Activated CD4-positive, alpha-beta T cell treated with anti-CD3 and anti-CD28 coated beads, Interleukin-2, amount 50 U/mL, for 16 hours (primary cell): Measurements from ENCODE around the gene MEAF6.

ENCODE experiments used
- DNase-seq: peaks from one replicate; pipeline ENCODE4 v3.0.0-alpha.2; 2020

Gene MEAF6

DNA sequence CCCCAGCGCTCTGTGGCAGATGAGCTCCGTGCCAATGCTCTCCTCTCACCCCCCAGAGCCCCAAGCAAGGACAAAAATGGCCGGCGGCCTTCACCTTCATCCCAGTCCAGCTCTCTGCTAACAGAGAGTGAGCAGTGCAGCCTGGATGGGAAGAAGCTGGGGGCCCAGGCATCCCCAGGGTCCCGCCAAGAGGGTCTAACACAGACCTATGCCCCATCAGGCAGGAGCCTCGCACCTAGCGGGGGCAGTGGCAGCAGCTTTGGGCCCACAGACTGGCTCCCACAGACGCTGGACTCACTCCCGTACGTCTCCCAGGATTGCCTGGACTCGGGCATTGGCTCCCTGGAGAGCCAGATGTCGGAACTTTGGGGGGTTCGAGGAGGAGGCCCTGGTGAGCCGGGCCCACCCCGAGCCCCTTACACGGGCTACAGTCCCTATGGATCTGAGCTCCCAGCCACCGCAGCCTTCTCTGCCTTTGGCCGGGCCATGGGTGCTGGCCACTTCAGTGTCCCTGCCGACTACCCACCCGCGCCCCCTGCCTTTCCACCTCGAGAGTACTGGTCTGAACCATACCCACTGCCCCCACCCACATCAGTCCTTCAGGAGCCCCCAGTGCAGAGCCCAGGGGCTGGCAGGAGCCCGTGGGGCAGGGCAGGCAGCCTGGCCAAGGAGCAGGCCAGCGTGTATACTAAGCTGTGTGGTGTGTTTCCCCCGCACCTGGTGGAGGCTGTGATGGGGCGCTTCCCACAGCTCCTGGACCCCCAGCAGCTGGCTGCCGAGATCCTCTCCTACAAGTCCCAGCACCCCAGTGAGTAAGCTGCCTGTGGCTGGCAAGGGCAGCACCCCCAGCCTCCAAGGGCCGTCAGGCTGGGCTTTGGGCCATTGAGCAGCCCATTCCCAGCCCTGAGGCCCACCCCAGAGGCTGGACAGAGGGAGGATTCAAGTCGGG is 31.5 kb downstream of the MEAF6 start:
- no peak for DNase-seq

DNA sequence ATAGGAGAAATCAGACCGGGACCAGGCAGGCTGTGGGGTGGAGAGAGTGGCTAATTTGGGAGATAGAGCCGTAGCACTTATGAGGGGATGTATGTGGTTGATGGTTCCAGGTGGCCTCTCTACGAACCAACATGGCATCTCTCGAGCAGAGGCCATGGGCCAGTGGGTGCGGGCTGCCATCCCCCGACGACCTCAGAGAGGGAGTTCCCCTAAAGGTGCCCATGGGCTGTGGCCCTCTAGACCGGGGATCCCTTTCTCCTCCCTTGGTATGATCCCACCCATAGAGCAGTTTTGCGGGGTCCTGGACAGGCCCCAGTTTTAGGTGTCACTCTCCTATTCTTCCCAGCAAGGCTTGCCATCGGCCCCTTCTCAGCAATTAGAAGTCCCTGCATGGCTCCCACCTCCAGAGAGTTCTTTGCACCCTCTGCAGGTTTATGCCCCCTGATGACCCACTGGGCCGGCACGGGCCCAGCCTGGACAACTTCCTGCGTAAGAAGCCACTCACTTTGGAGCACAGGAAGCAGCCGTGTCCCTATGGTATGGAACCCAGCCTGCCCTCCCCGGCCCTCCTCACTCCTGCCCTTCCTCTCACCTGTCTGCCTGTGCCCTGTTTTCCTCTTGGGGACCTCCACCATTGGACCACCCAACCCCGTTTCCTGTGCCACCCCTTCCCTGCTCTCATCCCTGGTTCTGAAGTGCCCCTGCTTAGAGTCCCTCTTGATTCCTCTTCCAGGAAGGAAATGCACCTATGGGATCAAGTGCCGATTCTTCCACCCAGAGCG is 32.4 kb downstream of the MEAF6 start:
- no peak for DNase-seq

DNA sequence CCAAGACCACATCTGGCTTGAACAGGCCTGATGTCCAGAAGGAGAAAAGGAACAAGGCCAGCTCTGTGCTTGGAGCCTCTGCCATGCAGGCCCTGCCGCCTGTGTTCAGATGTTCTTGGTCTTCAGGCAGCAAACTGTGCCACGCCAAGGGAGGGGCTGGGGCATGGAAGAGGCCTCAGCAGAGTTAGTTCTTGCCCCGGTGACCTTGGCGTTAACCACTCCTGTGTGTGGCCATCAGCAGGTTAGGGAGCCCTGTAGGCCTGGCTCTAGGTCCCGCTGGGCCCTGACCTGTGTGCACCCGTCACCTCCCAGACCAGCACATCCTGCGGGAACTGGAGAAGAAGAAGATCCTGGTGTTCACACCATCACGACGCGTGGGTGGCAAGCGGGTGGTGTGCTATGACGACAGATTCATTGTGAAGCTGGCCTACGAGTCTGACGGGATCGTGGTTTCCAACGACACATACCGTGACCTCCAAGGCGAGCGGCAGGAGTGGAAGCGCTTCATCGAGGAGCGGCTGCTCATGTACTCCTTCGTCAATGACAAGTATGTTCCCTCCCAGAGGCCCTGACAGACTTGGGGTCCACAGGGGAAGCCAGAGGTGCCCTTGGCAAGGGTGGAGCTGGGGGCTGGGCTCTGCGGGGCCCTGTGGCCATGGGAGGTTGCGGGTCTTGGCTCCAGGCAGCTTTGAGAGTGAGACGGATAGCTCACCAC is 33.1 kb downstream of the MEAF6 start:
- no peak for DNase-seq

DNA sequence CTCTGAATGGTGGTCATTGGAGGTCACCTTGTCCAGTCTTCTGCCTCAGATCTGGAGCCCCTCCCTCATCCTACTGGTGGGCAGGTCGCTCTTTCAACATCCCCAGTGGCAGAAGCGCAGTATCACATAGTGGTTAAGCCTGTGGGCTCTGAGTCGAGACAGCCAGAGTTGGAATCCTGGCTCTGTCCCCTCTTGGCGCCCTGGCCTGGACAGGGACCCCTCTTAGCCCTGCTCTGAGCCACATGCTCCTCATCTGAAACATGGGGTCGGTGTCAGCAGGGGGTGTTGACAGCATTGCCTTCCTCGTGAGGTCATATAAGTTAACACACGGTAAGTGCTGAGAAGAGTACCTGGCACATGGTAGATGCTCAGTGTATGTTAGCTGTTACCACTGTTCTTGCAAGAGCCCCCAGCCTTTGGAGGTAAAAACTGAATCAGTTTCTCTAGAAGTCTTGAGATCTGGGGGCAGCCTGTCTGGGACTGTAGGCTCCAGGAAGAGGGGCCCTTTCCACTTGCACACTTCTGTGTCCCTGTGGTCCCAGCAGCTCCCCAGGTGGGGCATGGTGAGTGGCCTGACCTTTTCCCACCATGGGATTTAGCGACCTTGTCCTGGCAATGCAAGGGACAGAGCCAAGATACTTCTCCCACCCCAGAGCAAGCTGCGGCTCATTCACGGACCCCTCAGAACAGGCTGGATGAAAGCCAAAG is 33.8 kb downstream of the MEAF6 start:
- DNase-seq: no peak

DNA sequence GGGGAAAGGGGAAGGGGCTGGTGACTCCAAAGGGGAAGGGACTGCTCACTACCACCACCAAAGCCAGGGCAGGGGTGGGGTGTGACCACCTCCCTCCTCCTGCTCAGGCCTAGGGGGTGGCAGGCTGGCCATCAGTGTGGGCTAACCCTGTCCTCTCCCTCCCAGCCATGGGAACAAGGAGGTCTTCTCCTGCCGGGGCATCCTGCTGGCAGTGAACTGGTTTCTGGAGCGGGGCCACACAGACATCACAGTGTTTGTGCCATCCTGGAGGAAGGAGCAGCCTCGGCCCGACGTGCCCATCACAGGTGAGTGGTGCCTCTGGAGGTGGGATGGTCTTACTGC is 34.5 kb downstream of the MEAF6 start:
- DNase-seq: no peak

DNA sequence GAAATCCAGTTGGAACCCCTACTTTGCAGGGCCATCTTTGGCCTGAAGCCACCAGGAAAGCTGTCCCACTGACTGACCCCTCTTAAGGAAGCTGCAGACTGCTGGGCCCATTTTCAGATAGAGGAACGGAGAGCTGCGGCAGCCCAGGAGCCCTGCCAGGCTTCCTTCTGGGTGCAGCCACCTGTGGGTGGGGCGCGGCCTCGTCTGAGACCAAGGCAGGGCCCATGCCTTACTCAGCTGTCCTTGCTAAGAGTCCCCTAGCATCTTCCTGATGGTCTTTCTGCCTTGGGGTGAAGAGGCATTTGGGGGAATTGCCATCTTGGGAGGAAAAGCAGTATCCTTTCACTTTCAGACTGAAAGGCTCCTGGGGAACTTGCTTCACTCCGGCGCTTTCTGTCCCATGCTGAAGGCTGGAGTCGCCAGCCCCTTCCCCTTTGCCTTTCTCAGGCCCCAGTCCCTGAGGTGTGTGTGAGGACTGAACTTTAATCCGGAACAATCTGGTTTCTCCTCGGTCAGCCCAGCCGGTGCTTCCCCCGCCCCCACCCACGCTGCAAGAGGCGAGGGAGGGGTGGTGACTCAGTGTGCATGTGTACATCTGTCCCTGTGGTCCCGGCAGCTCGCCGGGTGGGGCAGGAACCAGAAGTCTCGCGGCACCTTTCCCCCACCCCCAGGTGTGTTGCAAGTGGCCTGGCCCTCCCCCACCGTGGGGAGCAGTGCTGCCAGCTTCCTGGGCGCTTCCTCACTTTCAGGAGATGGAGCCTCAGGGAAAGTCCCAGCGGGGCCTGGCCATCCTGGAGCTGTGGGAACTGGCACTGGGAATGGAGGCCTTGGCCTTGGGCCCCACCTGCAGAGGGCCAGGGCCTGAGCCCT is 35.1 kb downstream of the MEAF6 start:
- DNase-seq: peak; percentile 95

DNA sequence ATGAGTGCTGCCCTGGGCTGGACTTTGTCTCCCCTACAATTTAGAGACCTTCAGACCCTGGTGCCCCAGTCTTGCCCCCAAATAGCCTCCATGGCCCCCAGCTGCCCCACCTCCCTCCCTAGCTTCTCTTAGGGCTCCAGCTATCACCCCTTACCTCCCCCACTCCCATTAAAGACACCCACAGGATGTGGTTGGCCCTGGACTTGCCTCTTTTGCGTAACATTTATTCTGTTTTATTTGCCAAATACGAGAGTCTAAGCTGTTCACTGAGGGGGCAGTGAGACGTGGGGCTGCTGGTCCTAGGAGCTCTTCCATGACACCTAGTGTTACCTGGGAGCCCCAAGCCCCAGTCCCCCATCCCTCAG is 35.7 kb downstream of the MEAF6 start:
- peak; percentile 58 for DNase-seq

DNA sequence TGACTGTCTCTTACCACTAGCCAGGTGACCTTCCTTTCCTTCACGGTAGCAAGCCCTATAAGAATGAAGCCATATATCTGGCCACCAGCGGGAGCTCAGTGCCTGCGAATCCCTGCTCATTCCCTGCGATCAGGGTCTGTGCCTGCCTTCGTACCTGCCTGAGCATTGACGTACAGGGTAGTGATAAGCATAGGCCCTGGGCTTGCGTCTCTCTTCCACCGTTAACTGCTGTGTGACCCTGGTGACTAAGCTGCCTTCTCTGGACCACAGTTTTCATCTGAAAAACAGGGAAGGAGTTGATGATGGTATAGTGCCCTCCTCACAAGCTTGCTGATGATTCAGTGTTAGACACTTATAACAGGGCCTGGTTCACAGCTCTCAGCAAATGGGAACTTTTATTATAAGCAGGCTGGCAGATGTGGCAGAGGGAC is 36.1 kb downstream of the MEAF6 start:
- DNase-seq: peak; percentile 67

DNA sequence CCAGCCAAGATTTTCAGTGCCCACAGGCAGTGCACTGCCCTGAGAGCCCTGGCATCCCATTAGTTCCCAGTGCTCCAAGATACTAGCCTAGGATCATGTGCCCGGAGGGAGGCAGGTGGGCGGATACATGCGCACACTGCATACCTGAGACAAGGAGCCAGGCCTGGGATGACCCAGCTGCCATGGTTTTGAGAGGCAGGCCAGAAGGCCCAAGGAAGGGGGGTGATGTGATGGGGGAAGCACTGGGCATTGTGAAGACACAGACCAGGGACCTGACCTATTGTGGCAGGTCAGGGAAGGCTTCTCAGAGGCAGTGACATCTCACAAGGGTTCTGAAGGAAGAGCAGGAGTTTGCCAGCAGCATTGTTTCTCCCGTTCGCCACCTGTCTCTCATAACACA is 36.6 kb downstream of the MEAF6 start:
- DNase-seq: no peak

DNA sequence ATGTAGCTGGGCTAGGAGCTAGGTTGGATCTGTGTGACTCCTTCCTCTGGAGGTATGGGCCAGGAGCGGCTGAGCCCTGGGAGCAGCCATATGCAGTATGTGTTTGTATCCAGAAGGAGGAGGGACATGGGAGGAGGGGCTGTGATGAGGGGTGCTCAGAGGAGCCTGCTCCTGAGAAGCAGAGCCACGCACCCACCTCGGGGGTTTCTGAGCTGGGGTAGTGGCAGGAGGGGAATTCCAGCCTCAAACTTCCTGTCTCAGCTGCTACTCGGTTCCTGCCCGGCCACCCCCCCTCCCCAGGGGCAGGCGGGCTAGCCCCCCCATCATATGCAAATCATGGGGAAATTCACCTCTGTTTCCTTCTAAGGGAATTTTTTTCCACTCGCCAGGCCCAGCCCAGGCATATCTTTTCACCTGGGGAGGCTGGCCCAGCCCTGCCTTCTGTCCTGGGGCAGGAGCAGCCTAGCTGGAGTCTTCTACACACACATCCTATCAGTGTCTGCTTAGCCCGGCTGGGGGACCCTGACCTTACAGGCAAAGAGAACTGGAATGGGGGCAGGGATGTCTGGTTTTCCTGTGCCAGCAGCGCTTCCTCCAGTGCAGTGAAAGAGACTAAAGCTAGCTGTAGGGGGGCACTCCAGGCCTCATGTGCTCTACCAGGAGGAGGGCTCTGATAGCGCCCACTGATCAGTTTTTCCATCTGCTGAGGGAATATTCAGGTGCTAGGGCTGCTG is 37.2 kb downstream of the MEAF6 start:
- DNase-seq: peak; percentile 86

DNA sequence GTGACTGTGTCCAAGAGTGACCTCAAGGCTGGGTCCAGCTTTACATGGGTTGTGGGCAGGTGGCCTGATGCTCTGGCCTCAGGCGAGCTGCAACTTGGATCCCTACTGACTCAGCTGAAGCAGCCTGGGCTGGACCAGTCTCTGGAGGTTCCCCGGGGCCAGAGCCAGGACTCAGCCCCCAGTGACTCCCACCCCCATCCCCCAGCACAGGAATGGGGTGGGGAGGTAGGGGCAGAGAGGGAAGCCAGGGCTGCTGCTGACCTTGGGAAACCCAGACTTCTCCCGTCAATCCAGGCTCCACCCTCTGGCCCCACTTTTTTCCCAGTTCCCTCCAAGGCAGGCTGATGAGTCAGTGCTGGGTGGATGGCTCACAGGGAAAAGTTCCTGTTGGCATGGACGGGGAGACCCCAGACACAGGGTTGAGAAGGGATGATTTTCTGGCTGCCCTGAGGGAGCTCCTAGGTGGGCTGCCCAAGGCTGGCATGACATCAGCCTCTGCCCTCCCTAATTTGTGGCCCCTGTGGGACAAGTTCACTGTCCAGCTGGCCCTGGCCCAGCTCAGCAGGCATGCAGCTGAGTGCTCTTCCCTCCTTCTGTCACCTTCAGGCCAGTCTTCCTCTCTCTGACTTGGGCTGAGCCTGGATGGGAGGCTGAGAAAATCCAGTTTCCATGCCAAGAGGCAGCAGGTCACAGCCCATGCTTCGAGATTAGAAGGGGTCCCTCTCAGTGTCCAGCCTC is 37.9 kb downstream of the MEAF6 start:
- no peak for DNase-seq

DNA sequence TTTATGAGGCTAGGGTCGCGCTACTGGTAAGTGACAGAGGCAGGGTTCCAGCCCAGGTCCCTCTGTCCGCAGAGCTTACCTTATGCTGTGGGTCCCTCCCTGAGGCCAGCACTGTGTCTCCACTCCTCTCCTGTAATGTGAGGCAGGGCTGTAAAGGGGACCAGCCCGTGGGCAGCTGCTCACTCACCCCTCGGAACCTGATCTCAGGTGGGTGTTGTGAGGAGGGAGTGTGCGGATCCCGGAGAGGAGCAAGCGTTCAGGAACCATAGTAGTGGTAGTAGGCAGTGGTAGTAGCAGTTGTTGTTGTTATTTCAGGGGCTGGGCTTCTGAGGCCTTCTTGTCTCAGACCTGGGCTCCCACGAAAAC is 38.5 kb downstream of the MEAF6 start:
- no peak for DNase-seq

DNA sequence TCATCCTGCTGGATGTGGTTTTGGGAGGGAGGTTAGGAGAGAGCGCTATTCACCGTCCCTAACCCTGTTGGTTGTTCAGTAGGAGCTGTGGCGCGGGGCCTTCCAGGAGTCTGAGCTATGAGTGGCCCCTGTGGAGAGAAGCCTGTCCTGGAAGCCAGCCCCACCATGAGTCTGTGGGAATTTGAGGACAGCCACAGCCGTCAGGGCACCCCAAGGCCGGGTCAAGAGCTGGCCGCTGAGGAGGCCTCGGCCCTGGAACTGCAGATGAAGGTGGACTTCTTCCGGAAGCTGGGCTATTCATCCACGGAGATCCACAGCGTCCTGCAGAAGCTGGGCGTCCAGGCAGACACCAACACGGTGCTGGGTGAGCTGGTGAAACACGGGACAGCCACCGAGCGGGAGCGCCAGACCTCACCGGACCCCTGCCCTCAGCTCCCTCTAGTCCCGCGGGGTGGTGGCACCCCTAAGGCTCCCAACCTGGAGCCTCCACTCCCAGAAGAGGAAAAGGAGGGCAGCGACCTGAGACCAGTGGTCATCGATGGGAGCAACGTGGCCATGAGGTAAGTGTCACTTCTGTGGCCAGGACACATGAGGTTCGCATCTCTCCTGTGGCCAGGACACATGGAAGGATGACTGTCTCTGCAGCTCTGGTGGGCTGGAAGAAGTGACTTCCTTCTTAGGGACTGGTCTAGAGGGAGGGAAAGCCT is 39.0 kb downstream of the MEAF6 start:
- no peak for DNase-seq

DNA sequence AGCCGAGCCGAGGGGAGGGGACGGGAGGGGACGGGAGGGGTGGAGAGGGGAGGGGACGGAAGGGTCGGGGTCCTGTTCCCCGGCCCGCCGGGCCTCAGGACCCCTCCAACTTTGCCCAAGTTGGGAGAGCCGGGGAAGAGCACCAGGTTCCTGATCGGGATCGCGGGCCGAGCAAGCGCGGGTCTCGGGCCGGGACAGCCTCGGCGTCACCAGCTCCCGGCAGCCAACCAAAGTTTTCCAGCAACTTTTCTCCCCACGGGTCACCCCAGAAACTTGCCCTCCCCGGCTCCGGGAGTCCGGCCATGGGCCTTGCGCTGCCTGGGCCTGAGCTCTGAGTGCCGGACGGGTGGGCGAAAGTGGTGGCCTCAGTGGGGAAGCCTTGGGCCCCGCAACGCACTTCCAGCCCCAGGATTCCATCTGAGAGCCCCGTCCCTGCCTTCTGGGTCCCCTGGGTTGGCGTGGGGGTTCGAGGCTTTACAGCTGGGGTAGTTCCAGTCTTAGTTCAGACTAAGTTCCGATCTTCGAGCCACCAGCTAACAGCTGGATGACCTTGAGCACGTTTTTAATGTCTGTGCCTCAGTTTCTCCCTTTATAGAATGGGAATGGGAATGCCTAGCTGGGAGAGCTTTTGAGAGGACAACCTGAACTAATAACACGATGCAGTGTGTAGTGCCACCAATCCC is 39.7 kb downstream of the MEAF6 start:
- DNase-seq: no peak

DNA sequence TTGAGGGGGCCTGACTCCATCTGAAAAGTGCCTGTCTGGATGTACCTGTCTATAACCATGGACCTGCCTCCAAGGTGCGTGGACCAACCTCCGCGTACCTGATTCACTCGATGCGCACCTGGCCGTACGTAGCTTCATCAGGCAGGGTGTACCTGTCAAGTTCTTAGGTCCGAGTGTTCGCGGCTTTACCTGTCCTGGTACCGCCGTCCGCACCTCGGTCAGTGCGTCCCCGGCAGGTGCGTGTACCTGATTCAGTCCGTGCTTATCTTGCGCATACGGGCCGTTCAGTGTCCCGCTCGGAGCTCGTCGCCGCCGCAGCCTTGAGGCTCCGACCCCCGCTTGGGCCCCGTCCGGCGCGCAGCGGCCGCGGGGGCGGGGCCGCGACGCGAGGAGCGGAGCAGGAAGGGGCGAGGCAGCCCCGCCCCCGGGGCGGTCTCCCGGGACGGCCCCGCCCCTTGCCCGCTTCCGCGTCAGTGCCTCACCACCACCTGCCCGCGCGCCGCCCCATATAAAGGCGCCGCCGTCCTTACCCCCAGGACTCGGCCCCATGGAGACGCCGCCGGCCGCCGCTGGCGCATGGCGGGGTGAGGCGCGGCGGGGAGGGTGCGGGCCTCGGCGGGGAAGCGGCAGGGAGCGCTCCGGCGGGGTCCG is 40.4 kb downstream of the MEAF6 start, which contains the start of gene ZC3H12A:
Gene ZC3H12A (plus strand): TSS at position 535 of the 651 bp plus-strand sequence. CDS start 917 bp downstream, outside the sequence.
- peak; percentile 93 for DNase-seq

DNA sequence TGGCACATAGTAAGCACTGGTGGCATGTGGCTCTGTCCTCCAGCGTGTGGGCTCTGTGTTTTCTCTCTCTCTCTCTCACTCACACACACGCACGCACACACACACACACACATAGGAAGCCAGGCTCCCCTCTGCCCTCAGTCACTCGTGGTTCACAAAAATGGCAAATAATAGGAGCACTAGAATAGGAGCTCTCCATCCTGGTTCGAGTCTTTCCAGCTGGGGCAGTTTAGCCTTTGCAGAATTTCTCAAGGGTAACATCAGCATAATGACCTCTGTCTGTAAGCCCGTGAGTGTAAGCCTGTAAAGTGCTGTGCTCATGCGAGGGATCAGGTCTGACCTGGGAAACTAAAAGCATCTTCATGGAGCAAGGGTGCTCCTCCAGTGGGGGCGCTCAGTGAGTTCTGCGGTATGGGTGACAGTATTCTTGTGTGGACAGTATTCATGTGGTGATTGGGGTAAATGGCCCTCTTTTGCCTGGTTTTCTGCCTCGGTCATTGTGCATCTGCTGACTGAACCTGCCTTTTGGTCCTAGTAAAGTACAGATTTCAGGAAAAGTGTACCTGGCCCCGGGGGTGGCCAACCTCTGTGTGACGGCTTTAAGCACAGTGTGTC is 41.0 kb downstream of the MEAF6 start:
- no peak for DNase-seq

DNA sequence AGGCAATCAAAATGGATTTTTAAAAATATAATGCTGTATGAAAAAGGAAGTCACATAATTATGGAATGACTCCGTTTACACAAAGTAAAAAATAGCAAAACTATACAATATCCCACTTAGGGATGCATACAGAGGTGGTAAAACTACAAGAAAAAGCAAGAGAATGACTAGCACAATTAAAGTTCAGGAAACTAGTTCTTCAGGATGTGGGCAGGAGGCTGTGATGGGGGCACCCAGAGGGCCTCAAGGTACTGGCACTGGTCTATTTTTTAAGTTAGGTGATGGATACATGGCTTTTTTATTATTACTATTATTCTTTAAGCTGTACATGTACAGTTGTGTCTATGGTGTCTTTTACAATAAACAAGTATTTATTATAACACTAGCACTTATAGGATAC is 41.6 kb downstream of the MEAF6 start:
- DNase-seq: no peak

DNA sequence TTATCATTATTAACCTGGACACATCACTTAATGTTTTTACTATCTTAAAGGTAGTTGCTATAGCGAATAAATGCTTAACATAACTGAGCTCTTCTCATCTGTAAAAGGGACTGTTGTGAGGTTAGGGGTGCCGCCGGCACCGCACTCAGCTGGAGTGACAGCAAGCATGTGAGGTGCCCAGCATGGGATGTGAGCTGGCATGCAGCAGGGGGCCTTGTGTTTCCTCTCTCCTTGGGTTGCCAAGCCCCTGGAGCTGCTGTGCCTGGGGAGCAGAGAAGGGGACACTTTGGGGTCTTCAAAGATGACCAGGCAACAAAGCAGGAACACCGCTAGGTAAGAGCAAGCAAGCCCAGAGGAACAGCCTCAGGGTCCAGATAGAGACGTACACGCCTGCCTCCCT is 42.3 kb downstream of the MEAF6 start:
- no peak for DNase-seq
